Effector CD4-positive, alpha-beta T cell (primary cell): ENCODE measurements around the gene ZBTB4.

ENCODE experiments used
- DNase-seq: peaks from one replicate; pipeline ENCODE4 v3.0.0-alpha.2; 2020

Gene ZBTB4

DNA sequence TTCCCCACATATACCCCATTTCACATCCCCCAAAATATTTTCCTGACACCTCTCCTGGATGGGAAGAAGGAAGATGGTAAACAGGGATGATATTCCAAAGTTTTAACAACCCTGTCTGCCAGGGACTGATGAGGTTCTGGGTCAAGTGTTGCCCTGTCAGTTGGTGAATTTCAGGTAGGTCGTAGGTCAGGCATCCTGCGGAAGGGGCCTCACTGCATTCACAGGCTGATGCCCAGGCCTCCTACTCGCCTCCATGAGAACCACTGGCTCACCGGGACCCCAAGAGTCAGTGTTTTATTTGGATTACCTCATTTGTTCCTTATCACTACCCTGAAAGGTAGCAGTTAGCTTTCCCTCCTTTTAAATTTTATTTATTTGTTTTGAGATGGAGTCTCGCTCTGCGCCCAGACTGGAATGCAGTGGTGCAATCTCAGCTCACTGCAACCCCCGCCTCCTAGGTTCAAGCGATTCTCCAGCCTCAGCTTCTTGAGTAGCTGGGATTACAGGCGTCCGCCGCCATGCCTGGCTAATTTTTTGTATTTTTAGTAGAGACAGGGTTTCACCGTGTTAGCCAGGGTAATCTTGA lies 10.5 kb downstream of the ZBTB4 start:
- DNase-seq = no peak

- DNase-seq = no peak
Observed at GRCh38 chr17:7468290-7468689, 11.1 kb downstream of the ZBTB4 start.

DNA sequence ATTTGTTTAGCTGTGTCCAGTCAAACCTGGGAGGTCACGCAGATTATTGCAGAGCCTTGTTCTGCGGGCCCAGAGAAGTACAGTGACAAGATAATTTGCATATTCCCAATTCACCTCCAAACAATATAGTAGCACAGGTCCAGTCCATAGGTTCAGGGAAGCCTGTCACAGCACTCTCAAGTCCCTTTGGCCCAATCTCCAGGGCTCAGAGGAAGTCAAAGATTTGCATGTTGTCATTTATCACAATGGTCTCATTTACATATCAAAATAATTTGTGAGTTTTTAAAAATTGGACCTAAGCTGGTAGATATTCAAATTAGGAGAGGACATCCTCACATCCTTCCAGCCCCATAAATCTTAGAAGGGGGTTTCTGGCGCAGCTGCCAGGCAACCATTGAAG lies 11.9 kb downstream of the ZBTB4 start:
- no peak for DNase-seq

DNA sequence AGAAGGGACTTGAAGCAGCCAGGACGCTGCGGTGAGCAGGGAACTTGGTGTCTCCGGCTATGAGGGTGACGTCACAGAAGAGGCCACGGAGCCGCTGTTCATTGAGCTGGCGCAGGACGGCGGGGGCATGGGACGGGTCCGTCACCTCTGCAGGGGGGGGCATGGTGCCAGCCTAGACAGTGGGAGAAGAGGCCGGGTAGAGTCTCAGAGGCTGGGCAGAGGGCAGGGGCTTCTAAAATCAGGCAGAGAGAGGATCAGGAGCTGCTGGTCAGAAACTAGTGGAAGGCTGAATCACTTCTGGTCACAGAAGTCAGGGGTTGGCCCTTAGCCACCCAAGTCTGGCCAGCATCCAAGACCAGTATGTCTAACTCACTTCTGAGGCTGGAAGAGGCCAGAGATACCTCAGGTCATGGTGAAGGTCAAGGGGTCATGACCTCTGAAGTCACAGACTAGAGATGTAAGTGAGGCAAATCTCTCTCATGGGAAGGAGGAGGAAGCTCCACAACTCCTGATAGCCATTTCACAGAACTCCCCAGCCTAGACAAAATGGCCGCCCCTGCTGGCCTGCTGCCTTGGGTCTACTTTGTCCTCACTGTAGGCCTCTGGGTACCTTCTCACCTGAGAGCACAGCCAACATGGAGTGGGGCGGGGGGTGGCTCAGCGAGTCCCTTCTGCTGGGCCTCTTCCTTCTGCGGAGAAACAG lies 12.6 kb downstream of the ZBTB4 start:
- DNase-seq = no peak

GRCh38 chr17:7466318-7466638 lies 13.2 kb downstream of the ZBTB4 start:
- no peak for DNase-seq

GRCh38 chr17:7465597-7466275 lies 13.7 kb downstream of the ZBTB4 start:
- DNase-seq = no peak

DNA sequence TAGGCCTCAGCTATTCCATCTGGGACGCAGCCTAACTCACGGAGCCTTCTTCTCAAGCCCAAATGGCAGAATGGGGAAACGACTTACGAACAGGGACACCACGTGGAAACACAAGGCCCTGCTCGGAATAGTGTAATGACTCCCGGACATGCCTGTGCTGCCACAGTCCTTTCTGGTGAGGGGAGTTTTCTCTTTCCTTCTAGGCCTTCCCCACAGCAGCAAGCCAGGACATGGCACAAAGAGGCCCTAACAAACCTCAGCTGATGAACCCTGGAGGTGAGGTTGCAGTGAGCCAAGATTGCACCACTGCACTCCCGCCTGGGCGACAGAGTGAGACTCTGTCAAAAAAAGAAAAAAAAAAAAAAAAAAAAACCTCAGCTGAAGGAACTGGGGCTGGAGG lies 15.3 kb downstream of the ZBTB4 start:
- DNase-seq = no peak

GRCh38 chr17:7463372-7463846 lies 16.0 kb downstream of the ZBTB4 start:
- no peak for DNase-seq

DNA sequence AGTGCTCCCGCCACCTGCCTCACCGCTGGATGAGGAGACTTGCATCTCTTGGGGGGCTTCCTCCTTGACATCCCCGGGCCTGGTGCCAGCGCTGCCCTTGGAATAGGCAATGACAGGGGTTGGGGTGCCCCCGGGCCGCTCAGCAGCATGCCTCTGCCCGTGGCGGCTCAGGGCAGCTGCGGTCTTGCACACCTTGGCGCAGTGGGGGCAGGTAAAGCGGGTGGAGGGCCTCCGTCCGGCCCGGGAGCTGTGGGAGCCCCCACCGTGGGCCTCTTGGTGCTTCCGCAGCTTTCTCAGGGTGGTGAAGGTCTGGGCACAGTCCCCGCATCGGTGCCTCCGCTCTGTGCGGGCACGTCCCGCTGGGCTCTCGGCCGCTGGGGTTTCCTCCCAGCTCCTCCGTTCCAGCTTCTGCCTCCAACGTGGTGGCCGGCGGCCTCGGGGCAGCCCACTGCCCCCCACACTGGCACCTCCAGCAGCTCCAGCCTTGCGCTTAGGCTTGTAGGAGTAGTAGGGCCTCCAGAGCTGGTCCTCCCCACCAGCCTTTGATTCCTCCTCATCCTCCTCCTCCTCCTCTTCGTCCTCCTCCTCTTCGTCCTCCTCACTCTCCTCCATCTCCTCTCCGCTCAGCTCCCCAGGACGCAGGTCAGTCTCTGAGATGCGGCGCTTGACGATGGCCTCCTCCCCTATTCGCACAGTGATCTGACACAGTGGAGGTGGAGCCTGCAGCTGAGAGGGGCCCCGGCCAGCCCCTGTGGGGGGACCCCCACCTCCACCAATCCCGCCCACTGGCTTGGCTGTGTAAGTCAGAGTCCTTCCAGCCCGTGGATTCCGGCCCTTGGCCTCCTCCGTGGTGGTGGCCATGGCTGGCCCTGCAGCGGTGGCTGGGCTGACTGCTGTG lies 16.7 kb downstream of the ZBTB4 start:
- DNase-seq = no peak

GRCh38 chr17:7460850-7461660 lies 18.4 kb downstream of the ZBTB4 start:
- DNase-seq = no peak

GRCh38 chr17:7459961-7460545 lies 19.4 kb downstream of the ZBTB4 start:
- DNase-seq = no peak

DNA sequence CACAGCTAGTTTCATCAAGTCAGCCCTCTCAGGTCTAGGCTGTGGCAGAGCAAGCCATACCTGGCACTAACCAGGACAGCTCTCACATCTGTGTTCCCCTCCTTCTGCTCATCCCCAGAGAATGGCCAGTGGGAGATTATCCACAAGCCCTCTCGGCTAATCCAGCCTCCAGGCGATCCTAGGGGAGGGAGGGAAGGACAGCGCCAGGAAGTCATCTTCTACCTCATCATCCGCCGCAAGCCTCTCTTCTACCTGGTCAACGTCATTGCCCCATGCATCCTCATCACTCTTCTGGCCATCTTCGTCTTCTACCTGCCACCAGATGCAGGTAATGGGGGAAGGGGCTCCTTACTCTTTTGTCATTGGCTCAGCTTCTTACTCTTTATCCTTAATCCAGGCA lies 31.0 kb downstream of the ZBTB4 start:
- DNase-seq = no peak

GRCh38 chr17:7445619-7445968 lies 33.8 kb downstream of the ZBTB4 start:
- DNase-seq = no peak

GRCh38 chr17:7444682-7445618 lies 34.5 kb downstream of the ZBTB4 start, which contains the start of gene CHRNB1:
TSS of gene CHRNB1 (plus strand) at chr17:7445061. CDS start at chr17:7445128, 67 bp downstream.
- DNase-seq = no peak

- no peak for DNase-seq
Observed at GRCh38 chr17:7443499-7444485, 35.6 kb downstream of the ZBTB4 start.

- DNase-seq = no peak
Observed at GRCh38 chr17:7442142-7442541, 37.3 kb downstream of the ZBTB4 start.

DNA sequence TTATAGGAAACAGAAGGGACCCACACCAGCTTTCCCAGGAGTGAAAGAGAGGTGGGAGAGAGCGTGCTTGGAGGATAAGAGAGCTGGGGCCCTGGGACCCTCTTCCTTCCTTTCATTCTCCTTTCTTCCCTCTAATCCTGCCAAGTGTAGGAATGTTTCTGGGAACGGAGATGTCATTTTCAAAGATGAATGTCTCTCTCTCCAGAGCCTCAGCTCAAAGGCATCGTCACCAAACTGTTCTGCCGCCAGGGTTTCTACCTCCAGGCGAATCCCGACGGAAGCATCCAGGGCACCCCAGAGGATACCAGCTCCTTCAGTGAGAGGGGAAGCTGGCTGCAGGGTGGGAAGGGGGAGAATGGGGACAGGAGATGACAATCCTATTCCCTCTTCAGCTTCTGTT lies 38.2 kb downstream of the ZBTB4 start:
- no peak for DNase-seq

- DNase-seq = no peak
Observed at GRCh38 chr17:7440834-7441195, 38.6 kb downstream of the ZBTB4 start.

DNA sequence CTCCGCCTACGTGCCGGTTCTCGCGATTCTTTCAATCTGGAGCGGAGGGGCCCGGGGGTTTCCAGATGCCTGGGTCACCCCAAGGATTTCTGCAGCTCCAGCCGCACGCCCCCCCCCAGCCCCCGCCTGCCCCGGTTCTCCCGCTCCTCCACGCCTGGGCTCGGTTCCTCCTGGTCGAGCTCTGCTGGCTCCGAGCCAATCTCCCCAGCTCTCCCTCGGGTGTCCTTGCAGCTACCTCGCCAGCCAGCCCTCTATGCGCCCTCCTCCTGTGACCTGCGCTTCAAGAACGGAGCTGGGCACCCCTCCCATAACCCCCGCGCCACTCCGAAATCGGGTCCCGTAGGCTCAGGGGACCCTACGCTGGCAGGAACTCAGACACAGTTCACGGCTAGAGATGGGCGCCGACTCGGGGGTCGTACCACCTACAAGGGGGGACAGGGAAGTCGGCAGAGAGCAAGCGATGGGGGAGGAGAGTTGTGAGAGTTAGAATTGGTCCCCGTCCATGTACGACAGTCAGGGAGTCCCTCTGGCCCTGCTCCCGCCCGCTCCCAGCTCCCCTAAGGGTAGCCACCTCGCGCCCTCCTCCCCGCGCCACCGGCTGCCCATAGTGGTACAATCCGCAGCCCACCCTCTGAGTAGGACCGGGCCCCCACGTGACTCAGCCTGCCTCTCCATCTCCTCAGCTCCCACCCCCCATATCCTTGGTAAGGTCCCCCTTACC lies 39.2 kb downstream of the ZBTB4 start:
- DNase-seq = no peak
